Upper lobe of right lung (tissue), 1 donor: ENCODE measurements around the gene FYCO1. TPM values are rescaled to one million over a fixed set of nuclear protein-coding genes. Genes with fewer than 3 reads are reported as not detected.

Source experiments
- ATAC-seq: fragments of 200-7000 bp; cut with Tn5 transposase; one replicate; pipeline ENCODE4 v1.9.1; 2020; ENCODE audit warnings: mild to moderate bottlenecking, moderate library complexity
- DNase-seq: peaks from one replicate; pipeline ENCODE4 v3.0.0-alpha.2; 2020
- H3K27ac ChIP-seq: fragments of 200-600 bp; one replicate; pipeline ENCODE4 v1.8.0; 2022
- H3K27me3 ChIP-seq: fragments of 200-600 bp; one replicate; pipeline ENCODE4 v1.8.0; 2022; ENCODE audit warnings: mild to moderate bottlenecking
- H3K36me3 ChIP-seq: fragments of 200-600 bp; one replicate; pipeline ENCODE4 v1.8.0; 2022
- H3K4me1 ChIP-seq: fragments of 200-600 bp; one replicate; pipeline ENCODE4 v1.8.0; 2022
- H3K4me3 ChIP-seq: fragments of 200-600 bp; one replicate; pipeline ENCODE4 v1.8.0; 2022; ENCODE audit warnings: mild to moderate bottlenecking
- H3K9me3 ChIP-seq: fragments of 200-600 bp; one replicate; pipeline ENCODE4 v1.8.0; 2022
- intact Hi-C: fragments of 100-400 bp; cut with DNase I; formaldehyde crosslinking; loops from one replicate; pipeline ENCODE4 v1.11.0; 2022
- total RNA-seq: library from RNA; stranded (reverse); fragmentation: NEBNext Ultra II Directional; extraction: Animal tissue kit (Norgen Biotek cat#: 25700); gene quantifications from one replicate; pipeline ENCODE4 v1.2.1, GENCODE V29; 2021
- TF ChIP-seq, protein P1 (sequence below): fragments of 200-600 bp; IDR thresholded peaks from one replicate; pipeline ENCODE4 v1.8.0; 2022; ENCODE audit warnings: antibody characterized with exemption
- donor health status: DM: no; HTN: yes; CAD: no; lungs with severe emphysema.

The FYCO1 gene
- total RNA-seq, 1 donor from 2014 or later: 47.3 TPM

DNA sequence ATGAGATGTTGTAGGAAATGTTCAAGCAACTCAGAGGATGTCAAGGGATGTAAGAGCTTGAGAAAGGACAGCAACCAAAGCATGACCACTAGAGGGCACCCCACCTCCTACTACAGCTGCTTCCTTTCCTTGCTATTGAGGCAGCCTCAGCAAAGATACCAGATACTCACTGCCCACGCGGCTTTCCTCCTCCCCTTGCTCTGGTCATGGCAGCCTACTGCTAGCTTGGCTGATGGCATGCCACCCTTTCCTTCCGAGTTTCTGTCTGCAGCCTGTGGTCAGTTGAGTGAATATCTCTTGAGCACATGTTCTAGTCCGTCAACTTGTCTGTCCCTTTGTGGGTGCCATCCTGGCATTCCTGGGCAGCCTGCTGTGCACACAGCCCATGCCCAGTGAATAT lies 56.8 kb downstream of the FYCO1 start:
- Histone ChIP-seq H3K9me3 (no peaks in the 10 kb centered on the region), H3K27me3 (no peaks in the 10 kb centered on the region), H3K36me3 (peaks cover 44% of the 10 kb centered on the region), H3K4me3 (no peak overlapping the region), H3K27ac (peak overlapping the region; percentile 25), H3K4me1 (peaks cover 16% of the 10 kb centered on the region)
- TF ChIP-seq, protein P1, sequence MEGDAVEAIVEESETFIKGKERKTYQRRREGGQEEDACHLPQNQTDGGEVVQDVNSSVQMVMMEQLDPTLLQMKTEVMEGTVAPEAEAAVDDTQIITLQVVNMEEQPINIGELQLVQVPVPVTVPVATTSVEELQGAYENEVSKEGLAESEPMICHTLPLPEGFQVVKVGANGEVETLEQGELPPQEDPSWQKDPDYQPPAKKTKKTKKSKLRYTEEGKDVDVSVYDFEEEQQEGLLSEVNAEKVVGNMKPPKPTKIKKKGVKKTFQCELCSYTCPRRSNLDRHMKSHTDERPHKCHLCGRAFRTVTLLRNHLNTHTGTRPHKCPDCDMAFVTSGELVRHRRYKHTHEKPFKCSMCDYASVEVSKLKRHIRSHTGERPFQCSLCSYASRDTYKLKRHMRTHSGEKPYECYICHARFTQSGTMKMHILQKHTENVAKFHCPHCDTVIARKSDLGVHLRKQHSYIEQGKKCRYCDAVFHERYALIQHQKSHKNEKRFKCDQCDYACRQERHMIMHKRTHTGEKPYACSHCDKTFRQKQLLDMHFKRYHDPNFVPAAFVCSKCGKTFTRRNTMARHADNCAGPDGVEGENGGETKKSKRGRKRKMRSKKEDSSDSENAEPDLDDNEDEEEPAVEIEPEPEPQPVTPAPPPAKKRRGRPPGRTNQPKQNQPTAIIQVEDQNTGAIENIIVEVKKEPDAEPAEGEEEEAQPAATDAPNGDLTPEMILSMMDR: peak; percentile 89
- ATAC-seq (peak; percentile 96), DNase-seq (peak; percentile 77)
- intact Hi-C loops: loop anchor here (5.0 kb wide), 1 partner anchor 138 kb away; no protein-coding TSS in a partner anchor

DNA sequence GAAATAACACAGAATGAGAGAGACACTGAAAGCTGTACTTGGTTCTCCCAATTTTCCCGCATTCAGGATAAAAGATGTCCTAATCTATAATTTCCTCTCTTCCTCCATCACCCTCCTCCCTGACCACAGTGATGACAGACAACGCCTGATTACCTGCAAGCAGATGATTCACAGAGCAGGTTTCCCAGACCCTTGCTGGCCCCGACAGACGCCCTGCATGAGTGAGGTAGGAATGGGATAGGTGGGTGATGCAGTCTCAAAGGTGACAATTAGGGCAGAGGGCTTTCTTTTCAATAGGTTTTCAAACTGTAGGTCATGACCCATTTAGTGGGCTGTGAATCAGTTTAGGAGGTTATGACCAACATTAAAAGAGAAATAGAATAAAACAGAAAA lies 57.6 kb downstream of the FYCO1 start:
- H3K27ac ChIP-seq: no peak overlapping the region
- TF ChIP-seq, protein P1: no peak
- H3K9me3 ChIP-seq: no peaks in the 10 kb centered on the region
- ATAC-seq (no peak), DNase-seq (no peak)
- H3K36me3 ChIP-seq: peaks cover 51% of the 10 kb centered on the region
- intact Hi-C loops: loop anchor here (5.0 kb wide), 1 partner anchor 139 kb away; no protein-coding TSS in a partner anchor
- no peak overlapping the region for H3K4me3 ChIP-seq
- H3K27me3 ChIP-seq: no peaks in the 10 kb centered on the region
- peaks cover 16% of the 10 kb centered on the region for H3K4me1 ChIP-seq

DNA sequence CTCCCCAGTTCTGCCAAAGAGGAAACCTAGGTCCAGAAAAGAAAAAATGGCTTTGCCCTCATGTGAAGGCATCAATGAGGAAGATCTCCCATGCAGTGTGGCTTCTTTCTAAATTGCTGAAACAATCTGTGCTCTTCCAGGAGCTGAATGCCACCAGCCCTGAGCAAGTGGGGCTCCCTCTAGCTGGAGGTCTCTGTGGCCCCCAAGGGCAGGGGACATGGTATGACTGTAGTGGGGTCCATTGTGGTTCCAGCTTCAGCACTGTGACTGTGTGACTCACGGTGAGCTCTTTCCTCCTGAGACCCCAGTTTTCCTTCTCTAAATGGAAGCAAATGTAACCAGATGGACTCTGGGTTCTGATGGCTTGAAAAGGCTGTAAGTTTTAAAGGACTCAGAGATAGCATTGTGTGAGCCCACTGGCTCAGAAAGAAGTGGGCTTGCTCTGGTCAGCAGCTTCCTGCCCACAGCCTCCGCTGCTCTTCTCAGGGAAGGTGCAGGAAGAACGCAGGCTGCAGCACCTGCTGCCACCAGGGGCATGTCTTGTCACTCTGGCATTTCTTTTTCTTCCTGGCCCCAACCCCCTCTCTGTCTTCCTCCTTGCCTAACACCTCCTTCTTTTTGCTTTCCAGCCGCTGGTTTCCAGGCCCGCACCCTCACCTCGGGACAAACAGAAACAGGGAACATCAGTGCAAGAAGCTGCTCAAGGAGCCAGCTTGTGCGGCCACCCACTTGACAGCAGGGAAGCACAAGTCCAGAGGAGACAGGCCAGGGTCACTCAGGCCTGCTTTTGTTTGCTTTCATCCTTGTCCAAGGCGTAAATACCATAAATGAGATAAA lies 58.2 kb downstream of the FYCO1 start:
- TF ChIP-seq, protein P1: no peak
- H3K36me3 ChIP-seq: peaks cover 57% of the 10 kb centered on the region
- no peaks in the 10 kb centered on the region for H3K27me3 ChIP-seq
- intact Hi-C loops: loop anchor here (5.0 kb wide), 1 partner anchor 140 kb away; no protein-coding TSS in a partner anchor
- H3K4me1 ChIP-seq: peaks cover 11% of the 10 kb centered on the region
- H3K4me3 ChIP-seq: no peak overlapping the region
- no peaks in the 10 kb centered on the region for H3K9me3 ChIP-seq
- no peak for DNase-seq
- H3K27ac ChIP-seq: no peak overlapping the region
- ATAC-seq: no peak

DNA sequence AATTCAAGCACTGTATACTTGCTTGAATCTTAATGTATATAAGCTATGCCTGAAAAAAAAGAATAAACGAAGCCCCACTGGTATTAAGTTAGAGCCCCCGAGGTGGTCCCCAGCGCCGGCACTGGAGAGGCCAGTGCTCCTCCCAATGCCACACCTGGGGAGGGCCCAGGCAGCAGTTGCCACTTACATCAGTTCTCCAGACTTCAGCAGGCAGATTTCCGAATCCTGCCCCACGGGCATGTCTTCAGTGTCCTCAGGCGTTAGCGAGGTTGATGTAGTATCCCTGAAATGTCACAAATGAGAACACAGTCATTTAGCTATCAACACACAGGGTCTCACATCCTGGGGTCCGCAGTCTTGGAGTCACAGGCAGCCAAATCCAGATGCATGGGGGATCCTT lies 59.4 kb downstream of the FYCO1 start:
- no peak overlapping the region for H3K27ac ChIP-seq
- DNase-seq: peak; percentile 52
- no peaks in the 10 kb centered on the region for H3K9me3 ChIP-seq
- no peak for ATAC-seq
- no peak overlapping the region for H3K4me3 ChIP-seq
- TF ChIP-seq, protein P1: no peak
- H3K27me3 ChIP-seq: no peaks in the 10 kb centered on the region
- peaks cover 6% of the 10 kb centered on the region for H3K4me1 ChIP-seq
- peaks cover 69% of the 10 kb centered on the region for H3K36me3 ChIP-seq
- intact Hi-C loops: loop anchor here (5.0 kb wide), 1 partner anchor 141 kb away; no protein-coding TSS in a partner anchor

DNA sequence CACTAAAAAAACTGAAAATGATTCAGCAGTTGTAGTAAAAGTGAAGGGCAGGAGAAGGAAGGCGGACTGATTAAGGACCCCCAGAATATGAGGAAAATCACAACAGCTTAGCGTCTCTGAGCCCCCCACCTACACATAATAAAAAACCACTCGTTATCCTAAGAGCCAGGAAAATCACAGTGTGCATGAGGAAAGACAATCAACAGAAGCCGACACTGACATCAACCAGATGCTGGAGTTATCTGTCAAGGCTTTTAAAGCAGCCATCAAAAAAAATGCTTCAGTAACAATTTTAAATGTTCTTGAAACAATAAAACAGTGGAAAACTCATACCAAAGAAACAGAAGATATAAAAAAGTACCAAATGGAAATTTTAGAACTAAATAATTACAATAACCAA lies 62.0 kb downstream of the FYCO1 start:
- Histone ChIP-seq H3K27ac (no peak overlapping the region), H3K9me3 (no peaks in the 10 kb centered on the region), H3K4me1 (no peaks in the 10 kb centered on the region), H3K4me3 (no peak overlapping the region), H3K27me3 (no peaks in the 10 kb centered on the region), H3K36me3 (peaks cover 96% of the 10 kb centered on the region)
- ATAC-seq (no peak), DNase-seq (no peak)
- TF ChIP-seq, protein P1: no peak
- intact Hi-C loops: no loop called here
